ENCODE measurements around the gene NFIA.

NFIA gene

GRCh38 chr1:61165402-61165801 is 83.0 kb downstream of the NFIA start:
- Histone ChIP-seq H3K4me3 (ENCODE audit: low read length) (no peak overlapping the region), H3K36me3 (ENCODE audit: insufficient read depth, low read length) (no peaks in the 10 kb centered on the region), H3K27me3 (ENCODE audit: insufficient read depth, low read length) (no peaks in the 10 kb centered on the region), H3K27ac (ENCODE audit: low read depth, low read length) (no peak overlapping the region), H3K9me3 (ENCODE audit: insufficient read depth, low read depth, low read length) (no peaks in the 10 kb centered on the region), H3K9ac (ENCODE audit: low read depth, low read length) (no peak overlapping the region), H3K4me1 (ENCODE audit: insufficient read depth, low read length) (no peaks in the 10 kb centered on the region)
- 94% methylated on average over 2 of the region's 2 CpGs for WGBS

GRCh38 chr1:61167309-61167708 is 84.9 kb downstream of the NFIA start:
- Histone ChIP-seq H3K4me3 (ENCODE audit: low read length) (no peak overlapping the region), H3K27ac (ENCODE audit: low read depth, low read length) (no peak overlapping the region), H3K27me3 (ENCODE audit: insufficient read depth, low read length) (no peaks in the 10 kb centered on the region), H3K4me1 (ENCODE audit: insufficient read depth, low read length) (no peaks in the 10 kb centered on the region), H3K36me3 (ENCODE audit: insufficient read depth, low read length) (no peaks in the 10 kb centered on the region), H3K9ac (ENCODE audit: low read depth, low read length) (no peak overlapping the region), H3K9me3 (ENCODE audit: insufficient read depth, low read depth, low read length) (no peaks in the 10 kb centered on the region)
- 100% methylated on average over 1 of the region's 1 CpG for WGBS

- Histone ChIP-seq H3K4me3 (ENCODE audit: low read length) (no peak overlapping the region), H3K9ac (ENCODE audit: low read depth, low read length) (no peak overlapping the region), H3K36me3 (ENCODE audit: insufficient read depth, low read length) (no peaks in the 10 kb centered on the region), H3K27ac (ENCODE audit: low read depth, low read length) (no peak overlapping the region), H3K4me1 (ENCODE audit: insufficient read depth, low read length) (no peaks in the 10 kb centered on the region; the same call in 1 of the 2 replicates), H3K9me3 (ENCODE audit: insufficient read depth, low read depth, low read length) (no peaks in the 10 kb centered on the region), H3K27me3 (ENCODE audit: insufficient read depth, low read length) (no peaks in the 10 kb centered on the region)
These were observed 86.7 kb downstream of the NFIA start for GRCh38 chr1:61169045-61169444.

- H3K27me3 ChIP-seq (ENCODE audit: insufficient read depth, low read length) = no peaks in the 10 kb centered on the region
- H3K9me3 ChIP-seq (ENCODE audit: insufficient read depth, low read depth, low read length) = no peaks in the 10 kb centered on the region
- 97% methylated on average over 3 of the region's 3 CpGs for WGBS
- no peak overlapping the region for H3K27ac ChIP-seq (ENCODE audit: low read depth, low read length)
- H3K4me1 ChIP-seq (ENCODE audit: insufficient read depth, low read length) = peaks cover 6% of the 10 kb centered on the region; the same call in 1 of the 2 replicates
- H3K9ac ChIP-seq (ENCODE audit: low read depth, low read length) = no peak overlapping the region
- H3K4me3 ChIP-seq (ENCODE audit: low read length) = no peak overlapping the region
- no peaks in the 10 kb centered on the region for H3K36me3 ChIP-seq (ENCODE audit: insufficient read depth, low read length)
These were observed 87.3 kb downstream of the NFIA start for GRCh38 chr1:61169634-61170033.

- no peaks in the 10 kb centered on the region for H3K27me3 ChIP-seq (ENCODE audit: insufficient read depth, low read length)
These were observed 88.2 kb downstream of the NFIA start for GRCh38 chr1:61170328-61171238.

GRCh38 chr1:61171346-61171745 is 89.0 kb downstream of the NFIA start:
- Histone ChIP-seq H3K4me3 (ENCODE audit: low read length) (no peak overlapping the region), H3K27me3 (ENCODE audit: insufficient read depth, low read length) (no peaks in the 10 kb centered on the region), H3K4me1 (ENCODE audit: insufficient read depth, low read length) (peaks cover 8% of the 10 kb centered on the region; the same call in 1 of the 2 replicates), H3K9ac (ENCODE audit: low read depth, low read length) (no peak overlapping the region), H3K9me3 (ENCODE audit: insufficient read depth, low read depth, low read length) (no peaks in the 10 kb centered on the region), H3K36me3 (ENCODE audit: insufficient read depth, low read length) (no peaks in the 10 kb centered on the region), H3K27ac (ENCODE audit: low read depth, low read length) (no peak overlapping the region)
- WGBS = 78% methylated on average over 1 of the region's 2 CpGs

More at GRCh38 chr1:61170328-61171238, 88.2 kb downstream of the NFIA start:
- Histone ChIP-seq H3K4me1 (ENCODE audit: insufficient read depth, low read length) (peaks cover 8% of the 10 kb centered on the region; the same call in 1 of the 2 replicates), H3K9ac (ENCODE audit: low read depth, low read length) (no peak overlapping the region), H3K27ac (ENCODE audit: low read depth, low read length) (no peak overlapping the region), H3K9me3 (ENCODE audit: insufficient read depth, low read depth, low read length) (no peaks in the 10 kb centered on the region), H3K36me3 (ENCODE audit: insufficient read depth, low read length) (no peaks in the 10 kb centered on the region), H3K4me3 (ENCODE audit: low read length) (no peak overlapping the region)
- WGBS = 89% methylated on average over 6 of the region's 6 CpGs

- no peak overlapping the region for H3K4me3 ChIP-seq (ENCODE audit: low read length)
- no peaks in the 10 kb centered on the region for H3K36me3 ChIP-seq (ENCODE audit: insufficient read depth, low read length)
- H3K27me3 ChIP-seq (ENCODE audit: insufficient read depth, low read length) = no peaks in the 10 kb centered on the region
- WGBS = 94% methylated on average over 4 of the region's 4 CpGs
- no peak overlapping the region for H3K27ac ChIP-seq (ENCODE audit: low read depth, low read length)
- H3K9ac ChIP-seq (ENCODE audit: low read depth, low read length) = no peak overlapping the region
- H3K9me3 ChIP-seq (ENCODE audit: insufficient read depth, low read depth, low read length) = no peaks in the 10 kb centered on the region
- H3K4me1 ChIP-seq (ENCODE audit: insufficient read depth, low read length) = peaks cover 8% of the 10 kb centered on the region; the same call in 1 of the 2 replicates
These were observed 89.6 kb downstream of the NFIA start for GRCh38 chr1:61171974-61172373.

- Histone ChIP-seq H3K4me3 (ENCODE audit: low read length) (no peak overlapping the region), H3K4me1 (ENCODE audit: insufficient read depth, low read length) (peaks cover 8% of the 10 kb centered on the region; the same call in 1 of the 2 replicates), H3K9ac (ENCODE audit: low read depth, low read length) (no peak overlapping the region), H3K36me3 (ENCODE audit: insufficient read depth, low read length) (no peaks in the 10 kb centered on the region), H3K27me3 (ENCODE audit: insufficient read depth, low read length) (no peaks in the 10 kb centered on the region), H3K27ac (ENCODE audit: low read depth, low read length) (no peak overlapping the region), H3K9me3 (ENCODE audit: insufficient read depth, low read depth, low read length) (no peaks in the 10 kb centered on the region)
- WGBS = 96% methylated on average over 6 of the region's 6 CpGs
These were observed 90.8 kb downstream of the NFIA start for GRCh38 chr1:61173118-61173517.

GRCh38 chr1:61174060-61174795 is 91.9 kb downstream of the NFIA start:
- H3K4me1 ChIP-seq (ENCODE audit: insufficient read depth, low read length) = peaks cover 8% of the 10 kb centered on the region; the same call in 1 of the 2 replicates
- WGBS = 64% methylated on average over 5 of the region's 5 CpGs
- no peaks in the 10 kb centered on the region for H3K27me3 ChIP-seq (ENCODE audit: insufficient read depth, low read length)
- H3K9me3 ChIP-seq (ENCODE audit: insufficient read depth, low read depth, low read length) = no peaks in the 10 kb centered on the region
- H3K27ac ChIP-seq (ENCODE audit: low read depth, low read length) = peak overlapping the region; percentile 11; the same call in 1 of the 2 replicates
- H3K4me3 ChIP-seq (ENCODE audit: low read length) = no peak overlapping the region
- H3K36me3 ChIP-seq (ENCODE audit: insufficient read depth, low read length) = no peaks in the 10 kb centered on the region
- no peak overlapping the region for H3K9ac ChIP-seq (ENCODE audit: low read depth, low read length)

GRCh38 chr1:61175976-61176375 is 93.6 kb downstream of the NFIA start:
- Histone ChIP-seq H3K9me3 (ENCODE audit: insufficient read depth, low read depth, low read length) (no peaks in the 10 kb centered on the region), H3K4me3 (ENCODE audit: low read length) (no peak overlapping the region), H3K27me3 (ENCODE audit: insufficient read depth, low read length) (no peaks in the 10 kb centered on the region), H3K27ac (ENCODE audit: low read depth, low read length) (no peak overlapping the region), H3K36me3 (ENCODE audit: insufficient read depth, low read length) (no peaks in the 10 kb centered on the region), H3K4me1 (ENCODE audit: insufficient read depth, low read length) (peaks cover 8% of the 10 kb centered on the region; the same call in 1 of the 2 replicates), H3K9ac (ENCODE audit: low read depth, low read length) (no peak overlapping the region)
- WGBS = 93% methylated on average over 4 of the region's 6 CpGs

Data from HUES64 (cell line).